ENCODE measurements around the gene HSPA14. TPM values are rescaled to one million over a fixed set of nuclear protein-coding genes. Genes with fewer than 3 reads are reported as not detected.

Gene HSPA14
- total RNA-seq, 2 experiments from 2014 or later: 21.9 to 23.1 TPM

DNA sequence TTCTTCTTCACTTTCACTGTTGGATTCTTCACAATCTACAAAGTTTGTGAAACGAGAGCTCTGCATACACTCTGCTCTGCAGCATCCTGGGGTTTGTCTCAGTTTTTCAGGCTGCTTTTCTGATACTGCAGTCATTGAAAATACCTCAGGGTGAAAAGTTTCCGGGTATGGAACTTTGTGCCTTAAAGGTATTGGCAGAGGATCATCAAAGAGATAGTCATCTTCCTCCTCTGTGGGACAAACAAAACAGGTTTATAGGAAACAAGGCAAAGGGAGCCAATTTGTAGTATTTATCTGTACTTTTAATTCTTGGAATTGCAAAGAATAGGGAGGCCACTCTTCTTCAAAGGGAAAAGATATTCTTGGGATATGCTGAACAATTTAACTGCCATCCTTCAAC is 71.0 kb downstream of the HSPA14 start:
- ChIA-PET CTCF (no interaction called here), POLR2A (no interaction called here)
- no peak overlapping the region for H3K4me3 Mint-ChIP-seq
- no peaks in the 10 kb centered on the region for H3K27me3 Mint-ChIP-seq
- H3K36me3 Mint-ChIP-seq (ENCODE audit: low read depth): peaks cover 88% of the 10 kb centered on the region
- H3K4me1 Mint-ChIP-seq: peaks cover 13% of the 10 kb centered on the region
- no peak overlapping the region for H3K27ac Mint-ChIP-seq
- DNase-seq: no peak
- H3K9me3 Mint-ChIP-seq: peaks cover 5% of the 10 kb centered on the region

DNA sequence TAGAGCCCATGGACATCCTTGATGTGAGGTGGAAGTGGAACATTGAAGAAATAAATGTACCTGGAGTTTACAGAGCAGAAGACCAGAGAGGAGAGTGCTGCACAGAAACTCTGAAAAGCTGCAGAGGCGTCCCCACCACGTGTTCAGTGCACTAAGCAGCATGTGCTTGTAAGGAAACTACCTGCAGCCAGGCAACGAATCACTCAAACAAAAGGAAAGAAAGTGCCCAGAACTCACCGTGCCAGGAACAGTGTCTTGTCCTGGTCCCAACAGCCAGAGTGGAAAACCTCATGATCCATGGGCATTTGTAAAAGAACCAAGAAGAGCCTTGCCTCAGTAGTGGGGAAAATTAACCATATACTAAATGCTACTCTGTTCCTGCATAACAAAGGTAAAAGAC is 72.8 kb downstream of the HSPA14 start:
- POLR2A ChIA-PET: interaction anchor here (0.7 kb wide), 1 partner anchor 13 kb away, joined by 3 read pairs; no protein-coding TSS in a partner anchor
- H3K36me3 Mint-ChIP-seq (ENCODE audit: low read depth): peaks cover 93% of the 10 kb centered on the region

DNA sequence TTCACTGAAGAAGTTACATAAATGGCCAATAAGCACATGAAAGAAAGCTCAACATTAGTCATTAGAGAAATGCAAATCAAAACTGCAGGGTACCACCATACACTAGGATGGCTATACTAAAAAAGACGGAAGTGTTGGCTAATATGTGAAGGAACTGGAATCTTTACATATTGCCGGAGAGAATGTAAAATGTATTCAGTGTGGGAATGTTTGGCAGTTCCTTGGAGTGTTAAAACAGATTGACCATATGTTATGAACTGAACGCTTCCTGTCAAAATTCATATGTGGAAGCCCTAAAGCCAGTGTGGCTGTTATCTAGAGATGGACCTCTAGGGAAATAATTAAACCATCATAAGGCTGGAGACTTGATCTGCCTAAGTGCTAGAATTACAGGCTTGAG is 73.7 kb downstream of the HSPA14 start:
- CTCF ChIA-PET: no interaction called here

More for the DNA sequence above, 72.8 kb downstream of the HSPA14 start:
- DNase-seq: no peak
- peaks cover 10% of the 10 kb centered on the region for H3K9me3 Mint-ChIP-seq
- peaks cover 17% of the 10 kb centered on the region for H3K4me1 Mint-ChIP-seq
- CTCF ChIA-PET: no interaction called here
- no peak overlapping the region for H3K27ac Mint-ChIP-seq
- H3K27me3 Mint-ChIP-seq: no peaks in the 10 kb centered on the region
- H3K4me3 Mint-ChIP-seq: no peak overlapping the region

DNA sequence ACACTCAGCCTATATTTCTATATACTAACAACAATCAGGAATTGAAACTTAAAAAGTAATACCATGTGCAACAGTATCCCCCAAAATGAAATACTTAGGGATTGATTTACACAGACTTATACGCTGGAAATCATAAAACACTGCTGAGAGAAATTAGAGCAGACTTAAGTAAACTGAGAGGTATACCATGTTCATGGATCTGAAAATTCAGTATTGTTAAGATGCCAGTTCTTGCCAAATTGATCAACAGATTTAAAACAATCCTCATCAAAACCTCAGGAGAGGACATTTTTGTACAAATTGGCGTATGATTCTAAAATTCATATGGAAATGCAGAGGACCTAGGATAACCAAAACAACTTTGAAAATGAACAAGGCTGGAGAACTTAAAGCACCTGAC is 78.5 kb downstream of the HSPA14 start:
- Mint-ChIP-seq H3K36me3 (ENCODE audit: low read depth) (peaks cover 99% of the 10 kb centered on the region), H3K27me3 (no peaks in the 10 kb centered on the region), H3K4me1 (peaks cover 20% of the 10 kb centered on the region), H3K9me3 (peaks cover 29% of the 10 kb centered on the region), H3K27ac (no peak overlapping the region), H3K4me3 (no peak overlapping the region)
- ChIA-PET CTCF (interaction anchor here (1.4 kb wide), 1 partner anchor 418 kb away, joined by 3 read pairs; no protein-coding TSS in a partner anchor), POLR2A (interaction anchor here (1.7 kb wide), 1 partner anchor 16 kb away, joined by 4 read pairs; no protein-coding TSS in a partner anchor)
- DNase-seq: no peak

More for the DNA sequence above, 73.7 kb downstream of the HSPA14 start:
- Mint-ChIP-seq H3K27me3 (no peaks in the 10 kb centered on the region), H3K27ac (no peak overlapping the region), H3K4me1 (peaks cover 16% of the 10 kb centered on the region), H3K9me3 (peaks cover 16% of the 10 kb centered on the region), H3K36me3 (ENCODE audit: low read depth) (peaks cover 95% of the 10 kb centered on the region), H3K4me3 (no peak overlapping the region)
- no peak for DNase-seq
- POLR2A ChIA-PET: interaction anchor here (0.7 to 2.0 kb wide), 2 partner anchors 13 to 14 kb away, joined by 3 to 5 read pairs; no protein-coding TSS in a partner anchor

DNA sequence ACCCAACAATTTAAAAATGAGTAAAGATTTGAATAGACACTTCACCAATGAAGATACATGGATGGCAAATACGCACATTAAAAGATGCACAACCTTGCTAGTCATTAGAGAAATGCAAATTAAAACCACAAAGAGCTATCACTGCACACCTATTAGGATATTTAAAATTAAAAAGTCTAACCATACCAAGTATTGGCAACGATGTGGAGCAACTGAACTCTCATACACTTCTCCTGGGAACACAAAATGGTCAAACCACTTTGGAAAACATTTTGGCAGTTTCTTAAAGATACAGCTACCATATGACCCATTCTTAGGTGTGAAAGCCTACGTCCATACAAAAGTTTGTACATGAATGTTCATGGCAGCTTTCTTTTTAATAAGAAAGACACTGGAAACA is 79.7 kb downstream of the HSPA14 start:
- H3K27me3 Mint-ChIP-seq: no peaks in the 10 kb centered on the region
- peaks cover 20% of the 10 kb centered on the region for H3K4me1 Mint-ChIP-seq
- POLR2A ChIA-PET: interaction anchor here (1.7 kb wide), 1 partner anchor 15 kb away, joined by 4 read pairs; no protein-coding TSS in a partner anchor
- no peak overlapping the region for H3K27ac Mint-ChIP-seq
- no peak for DNase-seq
- peaks cover 29% of the 10 kb centered on the region for H3K9me3 Mint-ChIP-seq
- CTCF ChIA-PET: interaction anchor here (1.4 kb wide), 1 partner anchor 419 kb away, joined by 3 read pairs; no protein-coding TSS in a partner anchor
- no peak overlapping the region for H3K4me3 Mint-ChIP-seq
- peaks cover 99% of the 10 kb centered on the region for H3K36me3 Mint-ChIP-seq (ENCODE audit: low read depth)

DNA sequence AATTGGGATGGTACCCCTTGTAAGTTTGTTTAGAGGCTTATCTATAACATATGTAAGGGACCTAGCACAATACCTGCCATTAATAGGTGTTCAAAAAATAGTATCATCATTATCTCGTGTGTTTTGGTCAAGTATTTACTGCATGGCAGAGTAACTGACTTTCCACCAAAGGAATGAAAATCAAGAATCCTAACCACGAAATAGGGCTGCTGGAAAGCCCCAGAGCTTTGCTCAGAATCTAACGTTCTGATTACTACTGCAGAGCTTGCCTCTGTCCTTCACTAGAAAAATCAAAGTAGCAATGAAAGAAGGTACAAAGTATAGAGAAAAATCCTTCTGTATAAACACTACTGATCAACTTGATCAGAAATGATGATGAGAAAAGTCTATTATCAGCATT is 80.9 kb downstream of the HSPA14 start:
- ChIA-PET POLR2A (no interaction called here), CTCF (interaction anchor here (1.1 kb wide), 1 partner anchor 16 kb away, joined by 3 read pairs; no protein-coding TSS in a partner anchor)
- no peak overlapping the region for H3K4me3 Mint-ChIP-seq
- no peaks in the 10 kb centered on the region for H3K27me3 Mint-ChIP-seq
- peaks cover 20% of the 10 kb centered on the region for H3K4me1 Mint-ChIP-seq
- peaks cover 99% of the 10 kb centered on the region for H3K36me3 Mint-ChIP-seq (ENCODE audit: low read depth)
- H3K27ac Mint-ChIP-seq: no peak overlapping the region
- no peak for DNase-seq
- H3K9me3 Mint-ChIP-seq: peaks cover 29% of the 10 kb centered on the region

Other genes with a start within 250 kb of the HSPA14 start
- gene FAM107B, start 63.4 kb upstream of the HSPA14 start, total RNA-seq: 100 to 1,000 TPM; 229 to 235 TPM
- under 1 TPM; 0.63 to 0.75 TPM for gene CDNF, start 269 bp upstream of the HSPA14 start, total RNA-seq
- gene MSANTD7, start within 50 bp of the HSPA14 start, total RNA-seq: 10 to 100 TPM; 15.5 to 18.7 TPM
- 10 to 100 TPM; 24.5 to 25.2 TPM for gene SUV39H2, start 40.6 kb downstream of the HSPA14 start, total RNA-seq
- 10 to 100 TPM; 36.8 to 40.4 TPM for gene DCLRE1C, start 115.8 kb downstream of the HSPA14 start, total RNA-seq
- gene MEIG1, start 121.1 kb downstream of the HSPA14 start, total RNA-seq: 1 to 10 TPM in 1 of 2 experiments, under 1 TPM in 1; 0.75 to 1.3 TPM
- 1 to 10 TPM; 4.0 to 4.2 TPM for gene OLAH, start 205.6 kb downstream of the HSPA14 start, total RNA-seq